Fibroblast of the aortic adventitia (primary cell): ENCODE measurements around the gene DCAF5. TPM values are rescaled to one million over a fixed set of nuclear protein-coding genes. Genes with fewer than 3 reads are reported as not detected.

Experiments used
- DNase-seq: peaks from one replicate; pipeline ENCODE4 v3.0.0-alpha.2; 2010; ENCODE audit warnings: low read depth
- H3K4me3 ChIP-seq: 2 replicates; pipeline ENCODE4 v1.5.1; 2011; ENCODE audit warnings: low read depth, mild to moderate bottlenecking, control low read depth, low read length, moderate library complexity
- total RNA-seq: library from RNA; depleted of rRNA; stranded (reverse); fragments of >200 nt; gene quantifications from 2 replicates; pipeline ENCODE4 v1.2.3, GENCODE V29; 2012; ENCODE audit warnings: low replicate concordance
- TF ChIP-seq, protein P1 (sequence below): IDR thresholded peaks from 2 replicates; pipeline ENCODE4 v1.5.1; 2011; ENCODE audit warnings: mild to moderate bottlenecking, low read length, control low read depth, inconsistent platforms; ENCODE audit not compliant: insufficient read depth

DCAF5 gene
- total RNA-seq, 1 donor = 25.2 TPM

- TF ChIP-seq, protein P1, sequence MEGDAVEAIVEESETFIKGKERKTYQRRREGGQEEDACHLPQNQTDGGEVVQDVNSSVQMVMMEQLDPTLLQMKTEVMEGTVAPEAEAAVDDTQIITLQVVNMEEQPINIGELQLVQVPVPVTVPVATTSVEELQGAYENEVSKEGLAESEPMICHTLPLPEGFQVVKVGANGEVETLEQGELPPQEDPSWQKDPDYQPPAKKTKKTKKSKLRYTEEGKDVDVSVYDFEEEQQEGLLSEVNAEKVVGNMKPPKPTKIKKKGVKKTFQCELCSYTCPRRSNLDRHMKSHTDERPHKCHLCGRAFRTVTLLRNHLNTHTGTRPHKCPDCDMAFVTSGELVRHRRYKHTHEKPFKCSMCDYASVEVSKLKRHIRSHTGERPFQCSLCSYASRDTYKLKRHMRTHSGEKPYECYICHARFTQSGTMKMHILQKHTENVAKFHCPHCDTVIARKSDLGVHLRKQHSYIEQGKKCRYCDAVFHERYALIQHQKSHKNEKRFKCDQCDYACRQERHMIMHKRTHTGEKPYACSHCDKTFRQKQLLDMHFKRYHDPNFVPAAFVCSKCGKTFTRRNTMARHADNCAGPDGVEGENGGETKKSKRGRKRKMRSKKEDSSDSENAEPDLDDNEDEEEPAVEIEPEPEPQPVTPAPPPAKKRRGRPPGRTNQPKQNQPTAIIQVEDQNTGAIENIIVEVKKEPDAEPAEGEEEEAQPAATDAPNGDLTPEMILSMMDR = peak; percentile 8
- no peak overlapping the region for H3K4me3 ChIP-seq
- DNase-seq = peak; percentile 38
These were observed 56.0 kb downstream of the DCAF5 start for GRCh38 chr14:69096781-69097475.

DNA sequence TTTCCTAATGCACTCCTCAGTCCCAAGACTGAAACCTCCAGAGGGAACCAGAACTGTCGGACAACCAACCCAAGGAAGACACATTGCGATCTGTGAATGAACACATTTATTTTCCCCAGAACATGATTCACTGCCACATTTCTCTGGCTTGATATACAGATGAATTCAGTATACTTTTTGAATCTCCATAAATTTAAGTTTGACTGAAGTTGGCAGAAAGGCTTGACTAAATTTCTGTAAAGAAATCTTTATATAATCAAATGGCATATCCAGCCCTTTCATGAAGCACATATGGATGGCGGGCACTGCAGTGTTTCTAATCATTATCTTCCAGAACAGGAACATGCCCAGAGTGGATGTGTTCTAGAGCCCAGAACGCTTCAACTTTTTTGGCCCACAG lies 56.7 kb downstream of the DCAF5 start:
- no peak overlapping the region for H3K4me3 ChIP-seq
- TF ChIP-seq, protein P1 = no peak
- no peak for DNase-seq

DNA sequence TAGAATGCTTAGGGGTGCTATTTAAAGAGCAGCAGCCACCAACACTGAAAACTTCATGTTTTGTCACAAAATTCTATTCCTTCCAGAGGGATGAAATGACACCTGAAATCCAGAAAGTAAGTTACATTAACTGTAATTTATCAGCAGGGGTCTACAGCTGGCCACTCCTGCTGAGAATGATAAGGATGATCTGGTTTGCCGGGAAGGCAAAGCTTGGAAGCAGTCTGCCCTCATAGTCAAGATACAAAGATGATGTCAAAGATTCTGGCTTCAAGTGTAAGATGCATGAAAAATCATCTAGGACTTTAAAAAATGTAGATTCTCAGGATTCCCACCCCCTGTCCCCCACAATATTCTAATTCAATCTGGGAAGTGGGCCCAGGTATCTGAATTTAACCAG lies 58.4 kb downstream of the DCAF5 start:
- H3K4me3 ChIP-seq = no peak overlapping the region
- DNase-seq = peak; percentile 22
- TF ChIP-seq, protein P1 = no peak

- H3K4me3 ChIP-seq = no peak overlapping the region
- DNase-seq = peak; percentile 79
- TF ChIP-seq, protein P1 = no peak
These were observed 59.1 kb downstream of the DCAF5 start for GRCh38 chr14:69093631-69094421.

DNA sequence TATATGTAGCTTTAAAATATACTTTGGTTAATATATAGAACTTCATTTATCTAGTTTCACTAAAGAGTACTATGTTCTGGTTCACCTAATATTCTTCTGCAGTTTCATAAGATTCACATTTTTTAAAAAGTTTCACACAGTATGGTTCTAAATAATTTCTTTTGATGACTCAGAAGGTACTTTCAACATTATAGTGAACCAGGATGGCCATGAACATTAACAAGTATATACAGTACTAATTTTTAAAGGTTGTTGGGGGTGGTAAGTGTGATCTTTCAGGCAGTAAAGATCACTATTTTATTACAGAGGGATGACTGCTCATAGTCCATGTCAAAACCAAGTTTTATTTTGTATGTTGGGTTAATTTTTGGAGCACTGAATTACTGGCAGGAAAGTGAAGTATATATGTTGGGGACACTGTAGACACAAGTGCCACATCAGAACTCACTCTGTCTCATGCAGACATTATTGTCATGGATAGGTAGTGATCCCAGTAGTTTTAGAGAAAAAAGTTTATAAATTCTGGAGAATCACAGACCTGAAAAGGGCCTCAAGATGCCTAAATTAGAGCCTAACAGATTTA lies 60.0 kb downstream of the DCAF5 start:
- TF ChIP-seq, protein P1 = no peak
- DNase-seq = no peak
- H3K4me3 ChIP-seq = no peak overlapping the region

DNA sequence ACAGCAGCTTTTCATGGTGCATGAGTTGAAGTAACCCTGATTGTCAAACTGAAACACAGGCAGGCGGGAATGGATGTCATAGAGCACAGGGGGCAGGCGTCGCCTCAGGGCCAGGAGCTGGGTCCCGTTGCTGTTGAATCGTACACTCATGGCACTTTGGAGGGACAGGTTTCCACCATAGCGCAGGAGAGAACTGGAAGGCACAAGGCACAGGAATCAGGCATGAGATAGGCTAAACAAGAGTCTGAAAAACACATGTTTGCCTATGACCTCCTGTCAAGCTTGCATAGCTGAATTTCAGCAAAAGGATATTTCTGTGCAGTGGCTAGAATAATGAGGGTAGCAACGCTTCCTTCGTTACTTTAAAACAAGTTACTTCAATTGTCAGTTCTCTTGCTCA lies 61.2 kb downstream of the DCAF5 start:
- no peak for DNase-seq

More for the DNA sequence above, 61.2 kb downstream of the DCAF5 start:
- no peak overlapping the region for H3K4me3 ChIP-seq
- TF ChIP-seq, protein P1 = no peak
